Left kidney (tissue), 1 donor: ENCODE results near the gene KLB. TPM values are rescaled to one million over a fixed set of nuclear protein-coding genes. Genes with fewer than 3 reads are reported as not detected.

Source experiments
- polyA plus RNA-seq: library from polyadenylated mRNA; unstranded; fragments of 120-200 nt; gene quantifications from one replicate; pipeline ENCODE4 v1.2.1, GENCODE V29; 2013; ENCODE audit not compliant: insufficient read length

KLB gene
- polyA plus RNA-seq, 1 donor: 0.27 TPM

Other genes starting within 250 kb of the KLB start
- gene WDR19, start 224.4 kb upstream of the KLB start, polyA plus RNA-seq: 116 TPM
- gene RFC1, start 40.6 kb upstream of the KLB start, polyA plus RNA-seq: 91.5 TPM
- 562 TPM for gene RPL9, start 52.0 kb downstream of the KLB start, polyA plus RNA-seq
- gene LIAS, start 52.1 kb downstream of the KLB start, polyA plus RNA-seq: 38.6 TPM
- gene UGDH, start 120.5 kb downstream of the KLB start, polyA plus RNA-seq: 117 TPM
- 55.9 TPM for gene SMIM14, start 231.9 kb downstream of the KLB start, polyA plus RNA-seq